DOHH2 (cell line): ENCODE measurements around the gene RAB37.

Experiments
- H3F3A ChIP-seq: fragments of 200-600 bp; sonication (generic), shearing (Covaris generic); 2 replicates; pipeline ENCODE4 v1.6.0; 2016; ENCODE audit warnings: antibody characterized with exemption, mild to moderate bottlenecking; ENCODE audit not compliant: control insufficient read depth, insufficient read depth
- H3K27ac ChIP-seq: fragments of 200-600 bp; sonication (generic); 2 replicates; pipeline ENCODE4 v1.5.1; 2014; ENCODE audit warnings: low read depth, mild to moderate bottlenecking, low read length, moderate library complexity
- H3K27me3 ChIP-seq: fragments of 200-600 bp; sonication (generic); 2 replicates; pipeline ENCODE4 v1.6.1; 2014; ENCODE audit warnings: mild to moderate bottlenecking, low read length, mixed read lengths; ENCODE audit not compliant: control insufficient read depth
- H3K36me3 ChIP-seq: fragments of 200-600 bp; sonication (generic); 2 replicates; pipeline ENCODE4 v1.6.1; 2014; ENCODE audit warnings: mild to moderate bottlenecking, low read length, moderate library complexity, mixed read lengths; ENCODE audit not compliant: control insufficient read depth
- H3K4me1 ChIP-seq: fragments of 200-600 bp; sonication (generic); 2 replicates; pipeline ENCODE4 v1.6.1; 2014; ENCODE audit warnings: mild to moderate bottlenecking, low read length, mixed read lengths; ENCODE audit not compliant: control insufficient read depth
- H3K4me2 ChIP-seq: fragments of 200-600 bp; sonication (generic); 2 replicates; pipeline ENCODE4 v1.6.0; 2014; ENCODE audit warnings: mild to moderate bottlenecking, low read length, moderate library complexity
- H3K4me3 ChIP-seq: fragments of 200-600 bp; sonication (generic); 2 replicates; pipeline ENCODE4 v1.5.1; 2014; ENCODE audit warnings: mild to moderate bottlenecking, low read length, mixed read lengths
- H3K79me2 ChIP-seq: fragments of 200-600 bp; sonication (generic); 2 replicates; pipeline ENCODE4 v1.6.1; 2014; ENCODE audit warnings: mild to moderate bottlenecking, low read length, mixed read lengths; ENCODE audit not compliant: control insufficient read depth
- H3K9me2 ChIP-seq: fragments of 200-600 bp; sonication (generic); replicated peaks from 2 replicates; pipeline ENCODE4 v1.6.1; 2014; ENCODE audit warnings: mild to moderate bottlenecking, low read length, mixed read lengths; ENCODE audit not compliant: control insufficient read depth
- H3K9me3 ChIP-seq: fragments of 200-600 bp; sonication (generic); 2 replicates; pipeline ENCODE4 v1.6.1; 2014; ENCODE audit warnings: antibody characterized with exemption, low read length, mixed read lengths; ENCODE audit not compliant: control insufficient read depth, insufficient read depth
- H4K20me1 ChIP-seq: fragments of 200-600 bp; sonication (generic); 2 replicates; pipeline ENCODE4 v1.6.0; 2014; ENCODE audit warnings: low read depth, mild to moderate bottlenecking, antibody characterized with exemption, low read length, moderate library complexity; ENCODE audit not compliant: control insufficient read depth, insufficient read depth
- EZH2phosphoT487 ChIP-seq: fragments of 200-600 bp; sonication (generic); IDR thresholded peaks from 2 replicates; pipeline ENCODE4 v1.6.1; 2017; ENCODE audit warnings: borderline replicate concordance, mild to moderate bottlenecking, antibody characterized with exemption, low read length, moderate library complexity, mixed read lengths
- TF ChIP-seq, protein P1 (sequence below): fragments of 200-600 bp; sonication (generic); IDR thresholded peaks from one replicate; pipeline ENCODE4 v1.5.1; 2014; ENCODE audit warnings: antibody characterized with exemption, mild to moderate bottlenecking, low read depth, low read length; ENCODE audit not compliant: poor library complexity, severe bottlenecking

RAB37 gene

DNA sequence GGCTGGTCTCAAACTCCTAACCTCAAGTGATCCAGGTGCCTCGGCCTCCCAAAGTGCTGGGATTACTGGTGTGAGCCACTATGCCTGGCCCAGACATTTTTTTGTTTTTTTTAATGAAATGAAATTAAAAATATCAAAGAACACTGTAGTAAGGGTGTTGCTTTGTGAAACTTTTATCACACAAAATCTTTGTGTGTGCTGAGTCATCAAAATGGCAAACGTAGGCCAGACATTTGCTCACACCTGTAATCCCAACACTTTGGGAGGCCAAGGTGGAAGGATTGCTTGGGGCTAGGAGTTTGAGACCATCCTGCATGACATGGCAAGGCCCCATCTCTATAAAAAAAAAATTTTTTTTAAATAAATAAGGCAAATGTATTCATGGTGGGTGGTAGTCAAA is 29.4 kb downstream of the RAB37 start:
- Histone ChIP-seq H3K4me1 (no peaks in the 10 kb centered on the region), H4K20me1 (0 out of 2 replicates have a peak, but pooled peaks cover 6% of the 10 kb centered on the region), H3K79me2 (no peaks in the 10 kb centered on the region), H3K9me3 (no peaks in the 10 kb centered on the region), H3F3A (no peaks in the 10 kb centered on the region), H3K27ac (no peak overlapping the region), H3K36me3 (peaks cover 28% of the 10 kb centered on the region), H3K9me2 (no peaks in the 10 kb centered on the region), H3K4me3 (no peak overlapping the region), H3K27me3 (no peaks in the 10 kb centered on the region), H3K4me2 (no peak overlapping the region)
- TF ChIP-seq, protein P1, sequence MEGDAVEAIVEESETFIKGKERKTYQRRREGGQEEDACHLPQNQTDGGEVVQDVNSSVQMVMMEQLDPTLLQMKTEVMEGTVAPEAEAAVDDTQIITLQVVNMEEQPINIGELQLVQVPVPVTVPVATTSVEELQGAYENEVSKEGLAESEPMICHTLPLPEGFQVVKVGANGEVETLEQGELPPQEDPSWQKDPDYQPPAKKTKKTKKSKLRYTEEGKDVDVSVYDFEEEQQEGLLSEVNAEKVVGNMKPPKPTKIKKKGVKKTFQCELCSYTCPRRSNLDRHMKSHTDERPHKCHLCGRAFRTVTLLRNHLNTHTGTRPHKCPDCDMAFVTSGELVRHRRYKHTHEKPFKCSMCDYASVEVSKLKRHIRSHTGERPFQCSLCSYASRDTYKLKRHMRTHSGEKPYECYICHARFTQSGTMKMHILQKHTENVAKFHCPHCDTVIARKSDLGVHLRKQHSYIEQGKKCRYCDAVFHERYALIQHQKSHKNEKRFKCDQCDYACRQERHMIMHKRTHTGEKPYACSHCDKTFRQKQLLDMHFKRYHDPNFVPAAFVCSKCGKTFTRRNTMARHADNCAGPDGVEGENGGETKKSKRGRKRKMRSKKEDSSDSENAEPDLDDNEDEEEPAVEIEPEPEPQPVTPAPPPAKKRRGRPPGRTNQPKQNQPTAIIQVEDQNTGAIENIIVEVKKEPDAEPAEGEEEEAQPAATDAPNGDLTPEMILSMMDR, result no peak
- no peak for TF ChIP-seq EZH2phosphoT487

DNA sequence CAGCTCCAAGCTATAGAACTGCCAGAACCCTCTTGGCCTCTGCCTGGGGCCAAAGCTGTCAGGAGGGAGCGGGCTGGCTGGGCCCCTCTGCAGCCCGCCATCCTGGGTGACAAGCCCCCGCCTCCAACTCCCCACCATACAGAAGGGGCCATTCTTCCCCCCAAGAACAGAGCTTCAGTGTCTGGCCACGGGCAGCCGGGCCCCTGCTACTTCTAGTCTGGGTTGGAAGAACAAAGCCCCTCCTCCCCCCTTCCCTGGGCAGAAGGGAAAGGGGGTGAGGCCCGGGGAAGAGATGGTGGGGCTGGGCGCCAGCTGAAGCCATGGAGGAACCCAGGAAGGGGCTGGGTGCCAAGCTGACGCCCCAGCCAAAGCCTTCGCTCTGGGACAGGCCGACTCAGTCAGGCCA is 30.1 kb downstream of the RAB37 start:
- Histone ChIP-seq H3K27me3 (no peaks in the 10 kb centered on the region), H3K36me3 (peaks cover 35% of the 10 kb centered on the region), H3F3A (no peaks in the 10 kb centered on the region), H3K4me2 (no peak overlapping the region), H4K20me1 (no peaks in the 10 kb centered on the region), H3K4me1 (no peaks in the 10 kb centered on the region), H3K27ac (no peak overlapping the region), H3K9me2 (no peaks in the 10 kb centered on the region), H3K79me2 (no peaks in the 10 kb centered on the region), H3K9me3 (no peaks in the 10 kb centered on the region), H3K4me3 (no peak overlapping the region)
- TF ChIP-seq, protein P1, result no peak
- no peak for TF ChIP-seq EZH2phosphoT487

DNA sequence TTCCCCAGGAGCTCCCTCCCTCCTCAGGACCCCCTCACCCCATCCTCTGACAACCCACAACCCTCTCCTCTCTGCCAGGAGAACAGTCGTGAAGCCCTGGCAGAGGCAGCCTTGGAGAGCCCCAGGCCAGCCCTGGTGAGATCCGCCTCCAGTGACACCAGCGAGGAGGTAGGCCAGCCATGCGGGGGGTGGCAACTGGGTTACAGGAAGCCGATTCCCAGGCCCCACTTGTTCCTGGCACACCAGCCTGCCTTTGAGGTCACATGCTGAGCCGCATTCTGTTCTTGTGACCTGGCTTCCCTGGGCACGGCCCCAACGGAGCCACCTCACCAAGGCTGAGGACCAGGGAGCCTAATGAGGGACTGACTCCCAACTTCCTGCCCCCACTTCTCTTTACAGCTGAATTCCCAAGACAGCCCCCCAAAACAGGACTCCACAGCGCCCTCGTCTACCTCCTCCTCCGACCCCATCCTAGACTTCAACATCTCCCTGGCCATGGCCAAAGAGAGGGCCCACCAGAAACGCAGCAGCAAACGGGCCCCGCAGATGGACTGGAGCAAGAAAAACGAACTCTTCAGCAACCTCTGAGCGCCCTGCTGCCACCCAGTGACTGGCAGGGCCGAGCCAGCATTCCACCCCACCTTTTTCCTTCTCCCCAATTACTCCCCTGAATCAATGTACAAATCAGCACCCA is 31.2 kb downstream of the RAB37 start:
- no peaks in the 10 kb centered on the region for H3K27me3 ChIP-seq
- H3F3A ChIP-seq, result no peaks in the 10 kb centered on the region
- H3K4me2 ChIP-seq, result no peak overlapping the region
- peaks cover 46% of the 10 kb centered on the region for H3K36me3 ChIP-seq
- H3K4me1 ChIP-seq, result no peaks in the 10 kb centered on the region
- no peaks in the 10 kb centered on the region for H3K9me3 ChIP-seq
- no peak for TF ChIP-seq EZH2phosphoT487
- TF ChIP-seq, protein P1, result no peak
- H3K27ac ChIP-seq, result no peak overlapping the region
- H3K9me2 ChIP-seq, result no peaks in the 10 kb centered on the region
- no peak overlapping the region for H3K4me3 ChIP-seq
- H4K20me1 ChIP-seq, result no peaks in the 10 kb centered on the region
- H3K79me2 ChIP-seq, result no peaks in the 10 kb centered on the region
